PC-3 (cell line): Measurements from ENCODE around the gene MYO1H. TPM values are rescaled to one million over a fixed set of nuclear protein-coding genes. Genes with fewer than 3 reads are reported as not detected.

Experiments used
- ATAC-seq: fragments of 200-7000 bp; cut with Tn5 transposase; 2 replicates; pipeline ENCODE4 v1.9.1; 2020; ENCODE audit warnings: mild to moderate bottlenecking, moderate library complexity
- BruUV-seq: library from RNA; stranded (reverse); fragments of 400-500 nt; replicated peaks from 2 replicates; lab custom pipeline; 2021; lab: Mats Ljungman, UMichigan
- CTCF ChIA-PET: fragments of 300-600 bp; sonication (Branson Sonifier 250); formaldehyde crosslinking; loops from one replicate; lab custom pipeline; 2022; ENCODE audit warnings: antibody characterized with exemption; lab: Charles Lee
- POLR2A ChIA-PET: fragments of 300-600 bp; sonication (Branson Sonifier 250); formaldehyde crosslinking; loops from one replicate; lab custom pipeline; 2022; ENCODE audit warnings: antibody characterized with exemption; ENCODE audit not compliant: unreplicated experiment; lab: Charles Lee
- DNase-seq: peaks from one replicate; pipeline ENCODE4 v3.0.0-alpha.2; 2015
- H2AFZ ChIP-seq: fragments of 300-600 bp; sonication (generic); 2 replicates; pipeline ENCODE4 v1.6.0; 2016; ENCODE audit warnings: antibody characterized with exemption, low read length
- H3F3A ChIP-seq: fragments of 300-600 bp; sonication (generic); one replicate; pipeline ENCODE4 v1.6.0; 2017; ENCODE audit warnings: antibody characterized with exemption, low read length, control low read depth, mild to moderate bottlenecking; ENCODE audit not compliant: unreplicated experiment
- H3K27ac ChIP-seq: fragments of 300-600 bp; sonication (generic); 2 replicates; pipeline ENCODE4 v1.5.1; 2016; ENCODE audit warnings: mild to moderate bottlenecking, low read length
- H3K27me3 ChIP-seq: fragments of 300-600 bp; sonication (generic); 2 replicates; pipeline ENCODE4 v1.6.1; 2016; ENCODE audit warnings: low read length, mixed read lengths
- H3K36me3 ChIP-seq: fragments of 300-600 bp; sonication (generic); 2 replicates; pipeline ENCODE4 v1.6.1; 2016; ENCODE audit warnings: low read depth, mixed run types, low read length, mixed read lengths
- H3K4me1 ChIP-seq: fragments of 300-600 bp; sonication (generic); 2 replicates; pipeline ENCODE4 v1.5.1; 2016; ENCODE audit warnings: low read length; ENCODE audit not compliant: insufficient read depth
- H3K4me2 ChIP-seq: fragments of 300-600 bp; sonication (generic); 2 replicates; pipeline ENCODE4 v1.6.0; 2016; ENCODE audit warnings: low read length
- H3K4me3 ChIP-seq: fragments of 300-600 bp; sonication (generic); 2 replicates; pipeline ENCODE4 v1.5.1; 2016; ENCODE audit warnings: mild to moderate bottlenecking, low read length, mixed read lengths
- H3K79me2 ChIP-seq: fragments of 300-600 bp; sonication (generic); 2 replicates; pipeline ENCODE4 v1.6.1; 2017; ENCODE audit warnings: low read length, mixed read lengths
- H3K9ac ChIP-seq: fragments of 300-600 bp; sonication (generic); 2 replicates; pipeline ENCODE4 v1.6.0; 2016; ENCODE audit warnings: mild to moderate bottlenecking, low read length
- H3K9me2 ChIP-seq: fragments of 300-600 bp; sonication (generic); replicated peaks from 2 replicates; pipeline ENCODE4 v1.6.1; 2016; ENCODE audit warnings: mixed run types, low read length, mixed read lengths
- H3K9me3 ChIP-seq: fragments of 300-600 bp; sonication (generic); 2 replicates; pipeline ENCODE4 v1.6.1; 2016; ENCODE audit warnings: low read length, mixed read lengths
- H4K20me1 ChIP-seq: fragments of 300-600 bp; sonication (generic); 2 replicates; pipeline ENCODE4 v1.6.1; 2016; ENCODE audit warnings: low read length, mixed read lengths
- EZH2 ChIP-seq: fragments of 300-600 bp; sonication (generic); IDR thresholded peaks from one replicate; pipeline ENCODE4 v1.6.1; 2017; ENCODE audit warnings: antibody characterized with exemption, mild to moderate bottlenecking, low read length; ENCODE audit not compliant: unreplicated experiment
- EZH2phosphoT487 ChIP-seq: fragments of 300-600 bp; sonication (generic); IDR thresholded peaks from 2 replicates; pipeline ENCODE4 v1.6.1; 2018; ENCODE audit warnings: mild to moderate bottlenecking, antibody characterized with exemption, low read length, borderline replicate concordance
- intact Hi-C: fragments of 100-400 bp; cut with micrococcal nuclease; formaldehyde crosslinking; loops from 2 replicates; pipeline ENCODE4 v1.9.0; 2023
- total RNA-seq: library from RNA; depleted of rRNA; stranded (reverse); fragments of >200 nt; gene quantifications from 2 replicates; pipeline ENCODE4 v1.2.3, GENCODE V29; 2014
- TF ChIP-seq, protein P1 (sequence below): fragments of 300-600 bp; sonication (generic); conservative IDR thresholded peaks from 2 replicates; pipeline ENCODE4 v1.5.1; 2017; ENCODE audit warnings: antibody characterized with exemption, low read depth, mild to moderate bottlenecking, low read length

MYO1H gene
- total RNA-seq, 1 experiment from 2014 or later = not detected

DNA sequence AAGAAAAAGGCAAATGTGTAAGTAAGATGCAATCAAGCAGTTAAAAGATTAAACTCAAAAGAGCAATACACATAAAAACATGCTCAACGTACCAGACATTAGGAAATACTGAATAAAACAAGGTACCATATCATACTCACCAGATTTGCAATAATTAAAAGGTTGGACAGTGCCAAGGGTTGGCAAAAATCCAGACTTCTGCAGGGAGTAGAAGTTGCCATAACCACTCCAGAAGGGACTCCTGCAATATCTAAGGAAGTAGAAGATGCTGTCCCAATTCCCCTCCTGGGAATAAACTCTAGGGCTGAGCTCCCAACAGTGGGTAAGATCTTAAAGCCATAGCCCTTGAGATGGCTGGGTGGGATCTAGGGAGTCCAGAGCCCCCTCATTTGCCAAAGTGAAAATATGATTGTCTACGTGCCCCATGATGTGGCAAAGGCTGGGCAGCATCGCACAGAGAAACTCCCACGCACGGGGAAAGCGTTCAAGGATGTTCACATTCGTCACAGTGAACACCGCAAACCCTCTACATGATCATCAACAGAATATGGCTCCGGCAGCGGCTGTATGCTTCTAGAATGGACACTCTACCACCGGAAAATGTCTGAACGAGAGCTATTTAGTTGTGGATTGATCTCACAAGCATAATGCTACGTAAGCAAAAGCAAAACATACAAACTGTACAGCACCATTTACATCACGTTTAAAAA lies 117.1 kb downstream of the MYO1H start:
- no peaks in the 10 kb centered on the region for H3K9me2 ChIP-seq
- ATAC-seq = no peak
- TF ChIP-seq EZH2 (no peak), EZH2phosphoT487 (no peak)
- TF ChIP-seq, protein P1, sequence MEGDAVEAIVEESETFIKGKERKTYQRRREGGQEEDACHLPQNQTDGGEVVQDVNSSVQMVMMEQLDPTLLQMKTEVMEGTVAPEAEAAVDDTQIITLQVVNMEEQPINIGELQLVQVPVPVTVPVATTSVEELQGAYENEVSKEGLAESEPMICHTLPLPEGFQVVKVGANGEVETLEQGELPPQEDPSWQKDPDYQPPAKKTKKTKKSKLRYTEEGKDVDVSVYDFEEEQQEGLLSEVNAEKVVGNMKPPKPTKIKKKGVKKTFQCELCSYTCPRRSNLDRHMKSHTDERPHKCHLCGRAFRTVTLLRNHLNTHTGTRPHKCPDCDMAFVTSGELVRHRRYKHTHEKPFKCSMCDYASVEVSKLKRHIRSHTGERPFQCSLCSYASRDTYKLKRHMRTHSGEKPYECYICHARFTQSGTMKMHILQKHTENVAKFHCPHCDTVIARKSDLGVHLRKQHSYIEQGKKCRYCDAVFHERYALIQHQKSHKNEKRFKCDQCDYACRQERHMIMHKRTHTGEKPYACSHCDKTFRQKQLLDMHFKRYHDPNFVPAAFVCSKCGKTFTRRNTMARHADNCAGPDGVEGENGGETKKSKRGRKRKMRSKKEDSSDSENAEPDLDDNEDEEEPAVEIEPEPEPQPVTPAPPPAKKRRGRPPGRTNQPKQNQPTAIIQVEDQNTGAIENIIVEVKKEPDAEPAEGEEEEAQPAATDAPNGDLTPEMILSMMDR = no peak
- no peak overlapping the region for H2AFZ ChIP-seq
- POLR2A ChIA-PET = no interaction called here
- peaks cover 47% of the 10 kb centered on the region for H3K4me1 ChIP-seq
- DNase-seq = no peak
- peaks cover 85% of the 10 kb centered on the region for H3K79me2 ChIP-seq
- H3K4me2 ChIP-seq = no peak overlapping the region; the same call in 1 of the 2 replicates
- CTCF ChIA-PET = no interaction called here
- no TSS peak for BruUV-seq
- H3K27ac ChIP-seq = no peak overlapping the region; the same call in 1 of the 2 replicates
- no peak overlapping the region for H3K9ac ChIP-seq
- H3K4me3 ChIP-seq = no peak overlapping the region
- no peaks in the 10 kb centered on the region for H4K20me1 ChIP-seq
- H3F3A ChIP-seq = peaks cover 18% of the 10 kb centered on the region
- no peaks in the 10 kb centered on the region for H3K27me3 ChIP-seq
- intact Hi-C loops = no loop called here
- H3K9me3 ChIP-seq = no peaks in the 10 kb centered on the region
- peaks cover 36% of the 10 kb centered on the region for H3K36me3 ChIP-seq

- intact Hi-C loops = no loop called here
- H3K9me3 ChIP-seq = no peaks in the 10 kb centered on the region
- BruUV-seq = no TSS peak
- no peaks in the 10 kb centered on the region for H3K9me2 ChIP-seq
- H3F3A ChIP-seq = peaks cover 18% of the 10 kb centered on the region
- no peak overlapping the region for H2AFZ ChIP-seq
- H3K4me1 ChIP-seq = peaks cover 37% of the 10 kb centered on the region
- ChIA-PET POLR2A (no interaction called here), CTCF (no interaction called here)
- H3K27ac ChIP-seq = no peak overlapping the region
- H4K20me1 ChIP-seq = no peaks in the 10 kb centered on the region
- H3K4me2 ChIP-seq = no peak overlapping the region
- no peak for ATAC-seq
- no peaks in the 10 kb centered on the region for H3K27me3 ChIP-seq
- TF ChIP-seq EZH2phosphoT487 = no peak
- no peak overlapping the region for H3K4me3 ChIP-seq
- DNase-seq = no peak
- no peak overlapping the region for H3K9ac ChIP-seq
- peaks cover 85% of the 10 kb centered on the region for H3K79me2 ChIP-seq
- H3K36me3 ChIP-seq = peaks cover 34% of the 10 kb centered on the region
These were observed 118.6 kb downstream of the MYO1H start for GRCh38 chr12:109466305-109466704.

DNA sequence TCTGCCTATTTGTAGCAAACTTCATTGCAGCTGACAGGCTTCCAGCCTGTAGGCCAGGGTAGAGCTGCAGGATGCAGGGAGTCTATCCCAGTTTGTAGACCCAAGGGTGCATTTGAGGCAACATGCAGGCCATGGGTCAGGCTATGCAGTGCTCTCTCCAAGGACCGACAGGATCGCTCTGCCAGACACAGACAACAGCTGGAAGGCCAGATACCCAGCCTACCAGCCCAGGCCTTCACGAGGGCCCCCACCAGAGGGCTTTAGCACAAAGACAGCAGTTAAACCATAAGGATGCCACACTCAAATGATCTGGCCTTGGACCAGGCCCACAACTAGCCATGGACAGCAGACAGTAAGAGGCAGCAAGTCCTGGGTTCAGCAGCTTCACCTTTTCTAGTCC lies 119.1 kb downstream of the MYO1H start:
- H2AFZ ChIP-seq = no peak overlapping the region
- TF ChIP-seq, protein P1 = no peak
- TF ChIP-seq EZH2phosphoT487 = no peak
- TF ChIP-seq EZH2 = no peak
- H3K9ac ChIP-seq = no peak overlapping the region
- no peak overlapping the region for H3K4me2 ChIP-seq
- H3K36me3 ChIP-seq = peaks cover 34% of the 10 kb centered on the region
- intact Hi-C loops = no loop called here
- ChIA-PET CTCF (no interaction called here), POLR2A (no interaction called here)
- H3K9me2 ChIP-seq = no peaks in the 10 kb centered on the region
- no peaks in the 10 kb centered on the region for H3K27me3 ChIP-seq
- H3K27ac ChIP-seq = no peak overlapping the region
- no TSS peak for BruUV-seq
- no peak overlapping the region for H3K4me3 ChIP-seq
- peaks cover 13% of the 10 kb centered on the region for H3F3A ChIP-seq
- DNase-seq (no peak), ATAC-seq (no peak)
- peaks cover 85% of the 10 kb centered on the region for H3K79me2 ChIP-seq
- H3K4me1 ChIP-seq = peaks cover 32% of the 10 kb centered on the region
- no peaks in the 10 kb centered on the region for H3K9me3 ChIP-seq
- no peaks in the 10 kb centered on the region for H4K20me1 ChIP-seq
